ENCODE results near the gene ANTXR1. TPM values are rescaled to one million over a fixed set of nuclear protein-coding genes. Genes with fewer than 3 reads are reported as not detected.
"Not testable (repeated sequence)": the region's sequence is repeated elsewhere in the genome, so short reads cannot be mapped to it uniquely, and the experiment has no call there.

Gene ANTXR1
- total RNA-seq, 4 donors from 2014 or later = 7.1 to 101 (median 15.8) TPM

DNA sequence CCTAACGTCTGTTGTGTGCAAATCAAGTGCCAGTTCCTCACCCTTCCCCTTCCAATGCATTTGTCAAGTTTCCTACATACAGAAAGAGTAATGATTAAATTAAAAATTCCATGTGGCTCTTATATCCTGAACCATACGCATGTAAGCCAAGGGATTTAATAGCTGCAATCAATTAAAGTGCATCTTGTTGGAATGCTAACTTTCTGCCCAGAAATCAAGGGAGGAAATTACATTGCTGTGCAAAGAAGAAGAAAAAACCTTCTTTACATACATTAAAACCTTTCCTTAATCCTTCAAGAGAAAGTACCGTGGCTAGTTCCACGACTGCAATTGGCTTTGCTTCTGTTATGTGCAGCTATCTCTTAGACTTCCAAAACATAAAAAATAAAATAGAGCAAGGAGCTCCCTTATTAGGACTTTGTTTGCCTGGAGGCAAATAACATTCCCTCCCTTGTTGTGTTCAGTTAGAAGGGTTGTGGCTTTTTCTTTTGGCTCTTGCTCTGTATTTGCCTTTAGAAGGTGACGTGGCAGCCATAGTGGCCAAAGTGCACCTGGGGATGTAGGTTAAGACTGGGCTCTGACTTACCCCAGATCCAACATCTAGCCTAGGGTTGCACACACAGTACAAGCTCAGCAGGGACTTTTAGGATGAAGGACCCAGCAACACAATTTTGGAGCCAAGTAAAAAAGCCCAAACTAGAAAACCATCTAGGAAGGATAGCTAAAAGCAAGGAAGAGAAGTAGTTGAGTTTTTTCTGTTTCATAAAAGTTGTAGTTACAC, 158.3 kb downstream of the ANTXR1 start:
- Histone ChIP-seq H3K4me3 (no peak overlapping the region), H3K9me3 (no peaks in the 10 kb centered on the region), H3K4me1 (peaks cover 0 to 32% (median 6%) of the 10 kb centered on the region in 4 donors), H3K27ac (peak overlapping the region in 2 of 4 donors; percentile 19 to 54), H3K27me3 (no peaks in the 10 kb centered on the region), H3K36me3 (no peaks in the 10 kb centered on the region)
- in situ Hi-C loops (cut with MboI; ENCODE audit: low pct_ligation_motif_present in 1 of 4, low pct_unique_long_range_greater_than_20kb in 1 of 4, low sequenced_read_pairs in 3 of 4) = no loop called here
- intact Hi-C loops (cut with DNase I; ENCODE audit: low total_unique reads) = no loop called here
- 58 to 62% methylated on average over 5 of the region's 5 CpGs for WGBS, 2 donors (ENCODE audit: low coverage in 1 of 2)
- TF ChIP-seq, protein P1, sequence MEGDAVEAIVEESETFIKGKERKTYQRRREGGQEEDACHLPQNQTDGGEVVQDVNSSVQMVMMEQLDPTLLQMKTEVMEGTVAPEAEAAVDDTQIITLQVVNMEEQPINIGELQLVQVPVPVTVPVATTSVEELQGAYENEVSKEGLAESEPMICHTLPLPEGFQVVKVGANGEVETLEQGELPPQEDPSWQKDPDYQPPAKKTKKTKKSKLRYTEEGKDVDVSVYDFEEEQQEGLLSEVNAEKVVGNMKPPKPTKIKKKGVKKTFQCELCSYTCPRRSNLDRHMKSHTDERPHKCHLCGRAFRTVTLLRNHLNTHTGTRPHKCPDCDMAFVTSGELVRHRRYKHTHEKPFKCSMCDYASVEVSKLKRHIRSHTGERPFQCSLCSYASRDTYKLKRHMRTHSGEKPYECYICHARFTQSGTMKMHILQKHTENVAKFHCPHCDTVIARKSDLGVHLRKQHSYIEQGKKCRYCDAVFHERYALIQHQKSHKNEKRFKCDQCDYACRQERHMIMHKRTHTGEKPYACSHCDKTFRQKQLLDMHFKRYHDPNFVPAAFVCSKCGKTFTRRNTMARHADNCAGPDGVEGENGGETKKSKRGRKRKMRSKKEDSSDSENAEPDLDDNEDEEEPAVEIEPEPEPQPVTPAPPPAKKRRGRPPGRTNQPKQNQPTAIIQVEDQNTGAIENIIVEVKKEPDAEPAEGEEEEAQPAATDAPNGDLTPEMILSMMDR (IDR thresholded peaks at IDR 0.05) = no peak
- TF ChIP-seq EP300 (IDR thresholded peaks at IDR 0.05; ENCODE audit: low read depth) = no peak
- TF ChIP-seq POLR2AphosphoS5 (IDR thresholded peaks at IDR 0.05) = no peak
- TF ChIP-seq POLR2A (IDR thresholded peaks at IDR 0.05) = no peak
- no peak for DNase-seq

DNA sequence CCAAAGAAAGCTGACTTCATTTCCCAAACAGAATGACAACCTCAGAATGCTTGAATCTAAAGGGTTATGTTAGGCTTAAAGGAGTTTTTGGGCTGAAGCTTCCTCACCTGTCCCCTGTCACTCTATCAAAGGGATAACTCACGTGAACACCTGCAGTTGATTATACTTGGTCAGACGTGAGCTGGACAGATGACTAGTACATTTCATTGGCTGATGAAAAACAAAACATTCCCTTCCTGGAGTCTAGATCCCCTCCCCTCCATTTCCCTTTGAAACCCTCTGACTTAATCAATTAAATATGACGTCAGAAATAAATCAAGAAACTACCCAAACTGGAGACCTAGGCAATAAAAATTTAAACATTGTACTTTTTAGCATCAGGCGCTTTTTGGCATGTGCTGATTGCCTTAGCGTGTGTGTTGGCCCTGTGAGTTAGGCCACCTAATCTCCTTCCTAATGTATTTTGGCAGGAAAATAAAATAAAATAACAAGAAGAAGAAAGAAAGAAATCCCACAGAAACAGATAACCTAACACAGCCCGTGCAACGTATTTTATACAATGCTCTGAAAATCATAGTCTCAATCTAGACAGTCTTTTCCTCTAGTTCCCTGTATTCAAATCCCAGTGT, 159.0 kb downstream of the ANTXR1 start:
- WGBS, 2 donors (ENCODE audit: low coverage in 1 of 2) = 79 to 91% methylated on average over 5 to 7 of the region's 7 CpGs
- in situ Hi-C loops (cut with MboI; ENCODE audit: low pct_ligation_motif_present in 1 of 4, low pct_unique_long_range_greater_than_20kb in 1 of 4, low sequenced_read_pairs in 3 of 4) = no loop called here

DNA sequence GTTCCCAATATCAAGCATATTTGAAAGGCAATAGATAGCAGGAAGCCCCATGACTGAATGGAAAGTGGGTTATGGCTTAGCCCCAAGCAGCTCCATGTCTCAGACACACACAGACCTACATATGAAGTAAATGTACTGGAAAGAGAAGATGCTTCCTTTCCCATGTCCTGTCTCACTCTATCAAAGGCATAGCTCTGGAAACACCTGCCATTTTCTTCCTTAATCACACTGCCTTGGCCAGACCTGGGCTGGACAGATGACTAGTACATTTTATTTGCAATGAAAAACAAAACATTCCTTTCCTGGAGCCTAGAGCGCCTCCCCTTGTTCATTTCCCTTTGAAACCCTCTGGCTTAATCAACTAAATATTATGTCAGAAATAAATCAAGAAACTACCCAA, 160.7 kb downstream of the ANTXR1 start:
- H3K4me1 ChIP-seq = peaks cover 8 to 47% (median 14%) of the 10 kb centered on the region in 4 donors
- 94% methylated on average over 1 of the region's 1 CpG; no CpG with 5 or more reads in 1 of the 2 donors for WGBS, 2 donors (ENCODE audit: low coverage in 1 of 2)
- in situ Hi-C loops (cut with MboI; ENCODE audit: low pct_ligation_motif_present in 1 of 4, low pct_unique_long_range_greater_than_20kb in 1 of 4, low sequenced_read_pairs in 3 of 4) = no loop called here

More for the DNA sequence above, 159.0 kb downstream of the ANTXR1 start:
- DNase-seq = no peak
- peaks cover 0 to 35% (median 10%) of the 10 kb centered on the region in 4 donors for H3K4me1 ChIP-seq
- peak overlapping the region in 2 of 4 donors; percentile 19 to 54 for H3K27ac ChIP-seq
- H3K27me3 ChIP-seq = no peaks in the 10 kb centered on the region
- TF ChIP-seq EP300 (IDR thresholded peaks at IDR 0.05; ENCODE audit: low read depth) = no peak
- TF ChIP-seq, protein P1 (IDR thresholded peaks at IDR 0.05) = no peak
- TF ChIP-seq POLR2AphosphoS5 (IDR thresholded peaks at IDR 0.05) = no peak
- TF ChIP-seq POLR2A (IDR thresholded peaks at IDR 0.05) = no peak
- intact Hi-C loops (cut with DNase I; ENCODE audit: low total_unique reads) = no loop called here
- no peaks in the 10 kb centered on the region for H3K36me3 ChIP-seq
- H3K9me3 ChIP-seq = no peaks in the 10 kb centered on the region
- H3K4me3 ChIP-seq = no peak overlapping the region

DNA sequence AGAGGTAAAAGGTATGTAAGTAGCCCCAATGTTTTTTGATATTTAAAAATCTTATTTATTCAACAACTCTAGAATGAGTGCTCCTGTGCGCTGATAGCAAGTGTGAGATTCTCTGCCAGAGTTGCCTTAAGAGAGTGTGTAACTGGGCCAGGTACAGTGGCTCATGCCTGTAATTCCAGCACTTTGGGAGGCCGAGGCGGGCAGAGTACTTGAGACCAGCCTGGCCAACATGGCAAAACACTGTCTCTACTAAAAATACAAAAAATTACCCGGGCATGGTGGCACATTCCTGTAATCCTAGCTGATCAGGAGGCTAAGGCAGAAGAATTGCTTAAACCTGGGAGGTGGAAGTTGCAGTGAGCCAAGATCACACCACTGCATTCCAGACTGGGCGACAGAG, 161.2 kb downstream of the ANTXR1 start:
- H3K36me3 ChIP-seq; intact Hi-C loops (cut with DNase I; ENCODE audit: low total_unique reads); H3K27me3 ChIP-seq; H3K27ac ChIP-seq; in situ Hi-C loops (cut with MboI; ENCODE audit: low pct_ligation_motif_present in 1 of 4, low pct_unique_long_range_greater_than_20kb in 1 of 4, low sequenced_read_pairs in 3 of 4); H3K9me3 ChIP-seq; DNase-seq; H3K4me3 ChIP-seq: not testable (repeated sequence)
- WGBS, 2 donors (ENCODE audit: low coverage in 1 of 2) = 90 to 92% methylated on average over 2 to 5 of the region's 5 CpGs
- peaks cover 8 to 51% (median 14%) of the 10 kb centered on the region in 4 donors for H3K4me1 ChIP-seq

More for the DNA sequence above, 160.7 kb downstream of the ANTXR1 start:
- Histone ChIP-seq H3K27me3 (no peaks in the 10 kb centered on the region), H3K4me3 (no peak overlapping the region), H3K9me3 (no peaks in the 10 kb centered on the region), H3K36me3 (no peaks in the 10 kb centered on the region), H3K27ac (no peak overlapping the region)
- TF ChIP-seq POLR2A (IDR thresholded peaks at IDR 0.05) = no peak
- TF ChIP-seq, protein P1 (IDR thresholded peaks at IDR 0.05) = no peak
- TF ChIP-seq EP300 (IDR thresholded peaks at IDR 0.05; ENCODE audit: low read depth) = no peak
- no peak for TF ChIP-seq POLR2AphosphoS5 (IDR thresholded peaks at IDR 0.05)
- DNase-seq = no peak
- intact Hi-C loops (cut with DNase I; ENCODE audit: low total_unique reads) = no loop called here
